ENCODE data around the gene REL.

REL gene

DNA sequence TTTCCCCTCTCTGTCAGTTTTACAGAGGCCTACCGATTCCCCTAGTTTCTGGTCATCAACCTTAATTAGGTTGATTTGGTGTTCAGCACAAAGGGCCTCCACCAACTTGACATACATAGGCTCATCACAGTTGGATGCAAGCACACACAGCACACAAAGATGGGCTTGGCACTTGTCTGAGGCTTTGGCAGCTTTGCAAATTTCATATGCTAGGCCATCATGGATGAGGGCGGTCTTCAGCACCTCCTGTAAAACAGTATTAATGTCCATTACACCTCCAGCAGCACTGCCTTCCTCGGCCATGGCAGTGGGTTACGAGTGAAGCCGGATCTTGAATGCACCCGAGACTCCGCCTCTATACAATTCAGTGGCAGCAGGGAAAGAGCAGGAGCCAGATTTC is 56.9 kb downstream of the REL start:
- DNase-seq (ENCODE audit: low read depth), result no peak
- H3K4me3 ChIP-seq (ENCODE audit: low read length), result no peak overlapping the region
- TF ChIP-seq, protein P1, sequence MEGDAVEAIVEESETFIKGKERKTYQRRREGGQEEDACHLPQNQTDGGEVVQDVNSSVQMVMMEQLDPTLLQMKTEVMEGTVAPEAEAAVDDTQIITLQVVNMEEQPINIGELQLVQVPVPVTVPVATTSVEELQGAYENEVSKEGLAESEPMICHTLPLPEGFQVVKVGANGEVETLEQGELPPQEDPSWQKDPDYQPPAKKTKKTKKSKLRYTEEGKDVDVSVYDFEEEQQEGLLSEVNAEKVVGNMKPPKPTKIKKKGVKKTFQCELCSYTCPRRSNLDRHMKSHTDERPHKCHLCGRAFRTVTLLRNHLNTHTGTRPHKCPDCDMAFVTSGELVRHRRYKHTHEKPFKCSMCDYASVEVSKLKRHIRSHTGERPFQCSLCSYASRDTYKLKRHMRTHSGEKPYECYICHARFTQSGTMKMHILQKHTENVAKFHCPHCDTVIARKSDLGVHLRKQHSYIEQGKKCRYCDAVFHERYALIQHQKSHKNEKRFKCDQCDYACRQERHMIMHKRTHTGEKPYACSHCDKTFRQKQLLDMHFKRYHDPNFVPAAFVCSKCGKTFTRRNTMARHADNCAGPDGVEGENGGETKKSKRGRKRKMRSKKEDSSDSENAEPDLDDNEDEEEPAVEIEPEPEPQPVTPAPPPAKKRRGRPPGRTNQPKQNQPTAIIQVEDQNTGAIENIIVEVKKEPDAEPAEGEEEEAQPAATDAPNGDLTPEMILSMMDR (IDR thresholded peaks at IDR 0.05; ENCODE audit: insufficient read depth, low read depth, low read length, missing control alignments), result no peak

DNA sequence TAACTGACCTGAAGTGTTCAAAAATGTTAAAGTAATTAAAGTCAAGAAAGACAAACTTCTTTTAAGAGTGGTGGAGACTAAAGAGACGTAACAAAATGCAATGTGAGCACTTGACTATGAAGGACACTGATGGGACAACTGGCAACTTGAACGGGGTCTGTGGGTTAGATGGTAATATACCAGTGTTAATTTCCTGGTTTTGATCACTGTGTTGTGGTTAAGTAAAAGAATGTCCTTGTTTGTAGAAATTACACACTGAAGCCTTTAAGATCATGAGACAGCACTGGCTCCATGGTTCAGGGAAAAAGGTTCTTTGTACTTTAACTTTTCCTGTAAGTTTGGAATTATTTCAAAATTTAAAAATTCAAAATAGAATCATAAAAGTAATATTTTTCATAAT is 58.2 kb downstream of the REL start:
- H3K4me3 ChIP-seq (ENCODE audit: low read length), result no peak overlapping the region
- TF ChIP-seq, protein P1 (IDR thresholded peaks at IDR 0.05; ENCODE audit: insufficient read depth, low read depth, low read length, missing control alignments), result no peak
- DNase-seq (ENCODE audit: low read depth), result no peak

DNA sequence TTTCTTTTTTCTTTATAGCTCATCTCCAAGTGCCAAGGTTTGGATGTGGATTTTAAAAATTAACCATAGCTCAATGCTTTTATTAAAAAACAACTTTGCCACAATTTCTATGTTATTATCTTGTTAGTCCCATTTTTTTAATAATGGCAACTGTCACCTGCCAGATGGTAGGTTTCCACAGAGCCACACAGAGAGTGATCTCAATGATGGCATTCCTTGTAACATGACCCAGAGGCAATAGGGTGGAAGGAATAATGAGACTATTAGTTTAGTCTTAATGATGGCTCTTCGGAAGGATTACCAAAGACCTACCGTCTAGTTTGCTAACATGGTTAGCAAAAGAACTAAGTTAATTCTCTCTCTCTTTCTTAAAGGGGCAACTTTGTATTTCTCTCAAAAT is 64.0 kb downstream of the REL start:
- H3K4me3 ChIP-seq (ENCODE audit: low read length), result no peak overlapping the region
- DNase-seq (ENCODE audit: low read depth), result no peak
- TF ChIP-seq, protein P1 (IDR thresholded peaks at IDR 0.05; ENCODE audit: insufficient read depth, low read depth, low read length, missing control alignments), result no peak

DNA sequence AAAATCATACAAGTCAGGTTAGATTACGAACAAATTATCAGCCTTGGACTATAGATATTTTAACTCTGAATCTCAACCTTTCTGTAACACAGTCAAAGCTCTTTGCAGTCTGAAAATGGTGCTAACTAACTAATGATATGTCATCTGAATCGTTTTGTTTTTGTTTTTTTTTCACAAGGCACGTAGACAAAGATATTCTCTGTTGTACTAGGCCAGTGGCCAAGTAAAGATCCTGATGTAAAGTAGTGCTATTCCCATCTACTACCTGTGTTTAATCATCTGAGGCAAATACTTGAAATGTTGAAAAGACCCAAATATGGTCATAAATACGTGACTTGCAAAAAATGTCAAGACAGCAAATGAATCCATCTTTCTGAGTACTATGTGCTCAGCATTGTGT is 65.7 kb downstream of the REL start:
- TF ChIP-seq, protein P1 (IDR thresholded peaks at IDR 0.05; ENCODE audit: insufficient read depth, low read depth, low read length, missing control alignments), result no peak
- DNase-seq (ENCODE audit: low read depth), result no peak
- no peak overlapping the region for H3K4me3 ChIP-seq (ENCODE audit: low read length)

DNA sequence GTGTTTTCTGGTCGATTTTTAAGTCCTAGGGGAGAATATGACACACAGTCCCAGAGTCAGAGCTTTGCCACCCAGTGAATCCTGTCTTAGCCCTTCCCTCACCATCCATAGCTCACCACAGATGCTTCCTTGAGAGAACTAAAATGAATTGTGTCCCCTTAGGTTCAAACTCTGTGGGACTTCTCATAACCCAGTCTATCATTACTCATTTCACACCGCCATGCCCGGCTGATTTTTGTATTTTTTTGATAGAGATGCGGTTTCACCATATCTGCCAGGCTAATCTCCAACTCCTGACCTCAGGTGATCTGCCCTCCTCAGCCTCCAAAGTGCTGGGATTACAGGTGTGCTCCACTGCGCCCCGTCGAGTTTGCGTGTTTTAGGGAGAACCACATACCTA is 66.8 kb downstream of the REL start:
- TF ChIP-seq, protein P1 (IDR thresholded peaks at IDR 0.05; ENCODE audit: insufficient read depth, low read depth, low read length, missing control alignments), result no peak
- no peak for DNase-seq (ENCODE audit: low read depth)

DNA sequence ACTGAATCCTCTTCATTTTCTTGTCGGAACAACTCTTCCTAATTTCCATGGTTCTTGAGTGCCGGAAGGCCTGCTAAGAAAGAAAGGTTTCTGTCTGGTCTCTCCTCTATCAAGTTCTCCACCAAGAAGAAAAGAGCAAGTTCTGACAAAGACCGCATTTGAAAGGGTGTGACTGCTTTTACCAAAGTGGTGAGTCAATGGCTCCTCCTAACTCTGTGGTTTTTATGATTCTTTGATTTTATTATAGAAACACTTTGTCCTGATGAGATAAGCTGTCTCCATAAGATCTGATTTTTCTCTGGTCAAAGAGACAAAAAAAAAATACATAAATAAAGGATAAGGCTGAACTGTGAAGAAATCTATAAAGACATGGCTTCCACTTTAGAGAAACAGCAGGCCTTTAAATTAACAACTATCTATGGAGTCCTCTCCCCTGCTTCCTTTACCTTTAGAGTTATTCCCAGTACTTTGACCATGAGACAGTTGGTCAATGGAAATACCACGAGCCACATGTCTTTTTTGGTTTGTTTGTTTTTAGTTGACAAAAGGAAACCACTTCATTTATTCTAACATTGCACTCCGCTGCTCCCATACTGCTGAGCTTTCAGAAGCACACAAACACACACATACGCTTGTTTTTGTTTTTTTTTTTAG is 67.7 kb downstream of the REL start:
- peak; percentile 93 for DNase-seq (ENCODE audit: low read depth)
- TF ChIP-seq, protein P1 (IDR thresholded peaks at IDR 0.05; ENCODE audit: insufficient read depth, low read depth, low read length, missing control alignments), result no peak
- H3K4me3 ChIP-seq (ENCODE audit: low read length), result no peak overlapping the region

More for the DNA sequence above, 66.8 kb downstream of the REL start:
- no peak overlapping the region for H3K4me3 ChIP-seq (ENCODE audit: low read length)

DNA sequence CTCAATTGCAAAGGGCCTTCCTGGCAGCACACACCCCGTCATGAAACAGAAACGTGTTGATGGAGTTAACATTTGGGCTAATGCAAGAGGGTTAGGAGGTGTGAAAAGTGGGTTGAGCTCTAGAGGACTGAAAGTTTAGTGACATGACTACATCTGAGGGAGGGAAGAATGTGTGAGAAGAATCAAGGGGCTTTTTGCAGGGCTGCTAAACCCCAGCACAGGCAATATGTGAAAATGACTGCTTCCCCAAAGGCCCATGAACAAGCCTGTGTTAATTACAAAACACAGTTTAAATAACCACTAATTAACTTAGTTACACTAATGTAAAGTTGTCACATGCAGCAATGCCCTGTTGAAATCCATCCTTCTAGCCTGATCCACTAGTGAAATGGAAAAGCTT is 72.8 kb downstream of the REL start:
- no peak overlapping the region for H3K4me3 ChIP-seq (ENCODE audit: low read length)
- no peak for DNase-seq (ENCODE audit: low read depth)
- TF ChIP-seq, protein P1 (IDR thresholded peaks at IDR 0.05; ENCODE audit: insufficient read depth, low read depth, low read length, missing control alignments), result no peak

All from epithelial cell of esophagus (primary cell).